Subcutaneous adipose tissue (tissue), 4 donors: Measurements from ENCODE around the gene OST4. TPM values are rescaled to one million over a fixed set of nuclear protein-coding genes. Genes with fewer than 3 reads are reported as not detected.

Source experiments
- total RNA-seq, 4 donors: library from RNA; depleted of rRNA; stranded (reverse); fragments of >200 nt; gene quantifications; one replicate each; pipeline ENCODE4 v1.1.0, GENCODE V29; 2016
- TF ChIP-seq, protein P1 (sequence below): fragments of 450-650 bp; IDR thresholded peaks from one replicate; pipeline ENCODE4 v1.5.1; 2016; ENCODE audit warnings: low read depth, mild to moderate bottlenecking, control low read depth, antibody characterized with exemption, moderate library complexity

The OST4 gene
- total RNA-seq, result 100 to 1,000 TPM; 207 to 425 (median 263) TPM

DNA sequence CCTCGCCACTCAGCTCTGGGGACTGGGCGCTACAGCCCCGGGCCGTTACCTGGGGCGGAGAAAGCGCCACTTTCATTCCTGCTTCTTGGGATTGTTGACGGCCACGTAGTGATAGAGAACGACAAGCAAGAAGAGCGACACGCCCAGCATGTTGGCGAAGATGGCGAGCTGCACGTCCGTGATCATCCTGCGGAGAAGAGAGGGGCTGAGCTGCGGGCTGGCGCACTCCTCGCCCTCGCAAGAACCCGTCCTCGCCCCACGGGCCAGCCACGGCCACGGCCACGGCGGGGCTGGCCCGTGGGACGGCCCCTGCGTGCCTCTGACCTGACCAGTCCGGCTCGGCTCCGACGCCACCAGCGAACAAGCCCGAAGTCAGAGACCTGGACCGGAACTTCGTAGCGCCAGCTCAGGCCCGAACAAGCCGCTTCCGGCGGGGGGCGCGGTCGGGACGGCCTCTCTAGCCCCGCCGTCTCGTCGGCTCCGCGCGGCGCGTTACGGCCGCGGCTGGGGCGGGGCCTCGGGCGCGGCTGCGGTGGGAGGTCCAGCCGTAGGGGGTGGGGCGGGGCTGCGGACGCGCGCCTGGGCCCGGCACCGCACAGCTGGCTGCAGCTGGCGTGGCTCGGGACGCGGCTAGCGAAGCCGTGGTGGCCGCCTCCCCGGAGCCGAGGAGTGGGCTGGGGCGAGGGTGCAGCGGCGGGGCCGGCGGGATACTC is at the start of gene OST4:
Gene OST4 (minus strand): TSS at position 378 of the 713 bp plus-strand sequence.
- TF ChIP-seq, protein P1, sequence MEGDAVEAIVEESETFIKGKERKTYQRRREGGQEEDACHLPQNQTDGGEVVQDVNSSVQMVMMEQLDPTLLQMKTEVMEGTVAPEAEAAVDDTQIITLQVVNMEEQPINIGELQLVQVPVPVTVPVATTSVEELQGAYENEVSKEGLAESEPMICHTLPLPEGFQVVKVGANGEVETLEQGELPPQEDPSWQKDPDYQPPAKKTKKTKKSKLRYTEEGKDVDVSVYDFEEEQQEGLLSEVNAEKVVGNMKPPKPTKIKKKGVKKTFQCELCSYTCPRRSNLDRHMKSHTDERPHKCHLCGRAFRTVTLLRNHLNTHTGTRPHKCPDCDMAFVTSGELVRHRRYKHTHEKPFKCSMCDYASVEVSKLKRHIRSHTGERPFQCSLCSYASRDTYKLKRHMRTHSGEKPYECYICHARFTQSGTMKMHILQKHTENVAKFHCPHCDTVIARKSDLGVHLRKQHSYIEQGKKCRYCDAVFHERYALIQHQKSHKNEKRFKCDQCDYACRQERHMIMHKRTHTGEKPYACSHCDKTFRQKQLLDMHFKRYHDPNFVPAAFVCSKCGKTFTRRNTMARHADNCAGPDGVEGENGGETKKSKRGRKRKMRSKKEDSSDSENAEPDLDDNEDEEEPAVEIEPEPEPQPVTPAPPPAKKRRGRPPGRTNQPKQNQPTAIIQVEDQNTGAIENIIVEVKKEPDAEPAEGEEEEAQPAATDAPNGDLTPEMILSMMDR, result no peak

DNA sequence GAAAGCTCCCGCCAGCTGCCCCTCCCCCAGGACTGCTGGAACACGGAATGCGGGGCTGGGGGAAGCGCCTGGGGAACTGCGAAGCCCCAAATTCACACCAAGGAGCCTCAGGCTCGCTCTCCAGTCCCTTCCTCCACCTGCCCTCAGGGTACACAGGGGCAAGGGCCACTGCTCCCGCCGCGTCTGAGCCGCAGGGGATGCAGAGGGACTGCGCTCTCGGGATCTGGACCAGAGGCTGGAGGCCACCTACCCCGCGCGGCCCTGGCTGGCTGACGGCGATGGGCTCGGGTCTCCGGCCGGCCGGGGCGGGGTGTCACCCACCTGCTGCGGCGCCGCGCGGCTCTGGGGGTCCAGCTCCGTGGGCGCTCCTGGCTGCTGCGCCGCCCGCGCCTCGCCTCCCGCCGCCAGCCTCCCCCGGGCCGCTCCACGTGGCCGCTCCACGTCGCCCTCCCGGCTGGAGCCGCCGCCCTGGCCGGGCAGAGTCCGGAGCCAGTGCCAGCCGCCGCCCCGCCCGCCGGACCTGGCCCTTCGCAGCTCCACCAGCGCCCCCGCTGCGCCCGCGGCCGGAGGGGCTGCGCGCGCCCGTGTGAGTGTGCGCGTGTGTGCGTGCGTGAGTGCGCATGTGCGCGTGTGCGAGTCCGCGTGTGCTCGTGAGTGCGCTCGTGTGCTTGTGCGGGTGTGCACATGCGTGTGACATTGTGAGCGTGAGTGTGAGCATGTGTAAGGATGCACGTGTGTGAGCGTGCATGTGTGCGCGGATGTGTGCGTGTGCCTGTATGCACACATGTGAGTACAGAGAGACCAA is 47.3 kb upstream of the OST4 start, which contains the start of gene CGREF1:
Gene CGREF1 (minus strand): TSS at position 604 of the 805 bp plus-strand sequence. CDS start 14,762 bp downstream, outside the sequence.
- TF ChIP-seq, protein P1, result no peak

DNA sequence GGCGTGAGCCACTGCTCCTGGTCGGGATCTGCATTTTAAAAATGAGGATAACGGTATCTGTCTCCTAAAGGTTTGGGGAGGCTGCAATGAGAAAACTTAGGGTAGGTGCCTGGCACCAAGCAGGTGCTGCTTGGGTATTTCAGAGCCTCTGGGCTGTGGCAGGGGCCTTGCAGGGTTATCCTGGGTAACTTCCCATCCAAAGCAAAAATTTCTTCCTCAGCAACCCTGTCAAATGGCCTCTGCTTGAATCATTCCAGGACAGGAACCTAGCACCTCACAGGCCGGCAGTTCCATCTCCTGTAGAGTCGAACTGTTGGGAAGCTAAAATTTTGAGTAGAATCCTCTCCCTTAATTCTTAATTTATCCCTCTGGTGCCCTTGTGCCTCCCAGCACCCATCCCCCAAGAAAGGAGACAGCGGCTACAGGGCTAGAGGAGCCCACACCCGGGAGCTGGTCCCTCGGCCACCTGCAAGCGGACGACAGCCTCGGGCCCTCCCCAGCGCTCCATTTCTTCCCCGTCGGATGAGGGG is 46.6 kb upstream of the OST4 start:
- TF ChIP-seq, protein P1, result no peak

DNA sequence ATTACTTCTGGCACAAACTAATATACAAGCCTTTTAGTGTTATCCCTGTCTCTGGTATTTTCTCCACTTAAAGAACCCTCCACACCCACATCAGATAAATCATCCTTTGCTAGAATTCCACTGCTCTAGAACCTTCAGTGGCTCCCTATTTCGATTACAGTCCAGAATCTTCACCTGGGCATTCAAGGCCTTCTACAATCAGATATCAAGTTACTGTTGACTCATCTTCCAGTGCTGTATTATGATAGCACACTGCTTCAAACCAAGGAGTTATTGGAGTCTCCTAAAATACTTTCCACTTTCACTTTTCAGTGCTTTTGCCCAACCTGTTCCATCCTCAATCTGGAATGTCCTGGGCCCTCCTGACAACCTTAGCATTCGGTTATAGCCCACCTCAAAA is 44.1 kb upstream of the OST4 start:
- TF ChIP-seq, protein P1, result no peak

DNA sequence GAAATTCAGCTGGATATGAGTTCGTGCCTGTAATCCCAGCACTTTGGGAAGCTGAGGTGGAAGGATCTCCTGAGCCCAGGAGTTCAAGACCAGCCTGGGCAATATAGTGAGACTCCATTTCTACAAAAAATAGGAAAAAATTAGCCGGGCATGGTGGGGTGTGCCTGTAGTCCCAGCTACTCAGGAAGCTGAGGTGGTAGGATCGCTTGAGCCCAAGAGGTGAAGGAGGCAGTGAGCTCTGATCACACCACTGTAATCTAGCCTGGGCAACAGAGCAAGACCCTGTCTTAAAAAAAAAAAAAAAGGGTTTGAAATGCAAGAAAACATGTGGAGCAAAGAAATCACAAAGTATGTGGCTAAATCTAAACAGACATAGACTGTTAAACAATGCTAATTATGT is 37.6 kb upstream of the OST4 start:
- TF ChIP-seq, protein P1, result no peak

DNA sequence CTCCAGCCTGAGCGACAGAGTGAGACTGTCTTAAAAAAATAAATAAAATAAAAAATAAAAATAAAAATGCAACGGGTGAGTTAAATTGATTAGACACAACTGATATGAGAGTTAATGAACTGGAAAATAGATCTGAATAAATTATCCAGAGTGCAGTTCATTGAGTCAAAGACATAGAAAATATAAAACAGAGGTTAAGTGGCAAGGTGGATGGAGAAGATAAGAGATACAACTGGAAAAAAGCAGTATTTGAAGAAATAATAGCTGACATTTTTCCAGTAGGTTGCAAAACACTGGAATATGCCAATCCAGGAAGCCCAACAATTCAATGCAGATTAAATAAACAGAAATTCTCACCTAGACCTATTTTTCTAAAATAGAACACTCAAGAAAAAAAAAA is 36.8 kb upstream of the OST4 start:
- TF ChIP-seq, protein P1, result no peak

DNA sequence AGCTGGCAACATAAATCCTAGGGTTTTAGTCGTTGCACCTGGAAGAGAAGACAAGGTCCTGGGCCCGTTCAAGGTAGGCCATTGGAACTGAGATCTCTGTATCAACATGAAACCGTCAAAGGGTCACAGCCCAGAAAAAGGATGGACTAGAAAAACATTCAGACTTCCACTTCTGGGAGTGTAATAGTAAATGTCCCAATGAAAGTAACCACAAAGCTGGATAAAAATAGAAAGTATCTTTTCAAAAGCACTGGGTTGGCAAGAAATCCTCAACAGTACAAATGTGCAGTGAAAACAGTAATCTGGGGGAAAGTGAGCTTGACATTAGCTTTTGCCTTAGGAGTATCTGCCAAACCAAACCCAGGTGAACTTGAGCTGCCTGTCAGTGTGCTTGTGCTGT is 34.5 kb upstream of the OST4 start:
- TF ChIP-seq, protein P1, result no peak
